Suprapubic skin (tissue), 4 donors: ENCODE results near the gene RBM47.

Experiments
- EP300 ChIP-seq: sonication (generic); formaldehyde crosslinking; IDR thresholded peaks from one replicate; pipeline ENCODE4 v1.6.1; 2017; ENCODE audit warnings: antibody characterized with exemption
- POLR2A ChIP-seq, 2 donors: fragments of 450-650 bp; IDR thresholded peaks; one replicate each; pipeline ENCODE4 v1.6.1; 2017; ENCODE audit warnings: antibody characterized with exemption in 2 of 2, mild to moderate bottlenecking in 2 of 2, moderate library complexity in 2 of 2
- POLR2AphosphoS5 ChIP-seq, 3 donors: sonication (generic); formaldehyde crosslinking; IDR thresholded peaks; one replicate each; pipeline ENCODE4 v1.6.1; 2017; ENCODE audit warnings: antibody characterized with exemption in 3 of 3
- TF ChIP-seq, protein P1 (sequence below), 2 donors: fragments of 200-600 bp in 1 of 2; fragments of 450-650 bp in 1 of 2; sonication (generic) in 1 of 2; IDR thresholded peaks; one replicate each; pipeline ENCODE4 v1.5.1; 2016 to 2019; ENCODE audit warnings: antibody characterized with exemption in 2 of 2, mild to moderate bottlenecking in 1 of 2, moderate library complexity in 1 of 2

- TF ChIP-seq POLR2AphosphoS5 (IDR thresholded peaks at IDR 0.05) (no peak), POLR2A (IDR thresholded peaks at IDR 0.05) (no peak), EP300 (no peak)
- TF ChIP-seq, protein P1, sequence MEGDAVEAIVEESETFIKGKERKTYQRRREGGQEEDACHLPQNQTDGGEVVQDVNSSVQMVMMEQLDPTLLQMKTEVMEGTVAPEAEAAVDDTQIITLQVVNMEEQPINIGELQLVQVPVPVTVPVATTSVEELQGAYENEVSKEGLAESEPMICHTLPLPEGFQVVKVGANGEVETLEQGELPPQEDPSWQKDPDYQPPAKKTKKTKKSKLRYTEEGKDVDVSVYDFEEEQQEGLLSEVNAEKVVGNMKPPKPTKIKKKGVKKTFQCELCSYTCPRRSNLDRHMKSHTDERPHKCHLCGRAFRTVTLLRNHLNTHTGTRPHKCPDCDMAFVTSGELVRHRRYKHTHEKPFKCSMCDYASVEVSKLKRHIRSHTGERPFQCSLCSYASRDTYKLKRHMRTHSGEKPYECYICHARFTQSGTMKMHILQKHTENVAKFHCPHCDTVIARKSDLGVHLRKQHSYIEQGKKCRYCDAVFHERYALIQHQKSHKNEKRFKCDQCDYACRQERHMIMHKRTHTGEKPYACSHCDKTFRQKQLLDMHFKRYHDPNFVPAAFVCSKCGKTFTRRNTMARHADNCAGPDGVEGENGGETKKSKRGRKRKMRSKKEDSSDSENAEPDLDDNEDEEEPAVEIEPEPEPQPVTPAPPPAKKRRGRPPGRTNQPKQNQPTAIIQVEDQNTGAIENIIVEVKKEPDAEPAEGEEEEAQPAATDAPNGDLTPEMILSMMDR (IDR thresholded peaks at IDR 0.05): no peak
Measured at GRCh38 chr4:40607221-40607620, 22.4 kb downstream of the RBM47 start.
